ENCODE measurements around the gene POLA1. TPM values are rescaled to one million over a fixed set of nuclear protein-coding genes. Genes with fewer than 3 reads are reported as not detected.
"Not testable (repeated sequence)": the region's sequence is repeated elsewhere in the genome, so short reads cannot be mapped to it uniquely, and the experiment has no call there.

The POLA1 gene
- total and polyA plus RNA-seq, 2 donors, result 7.2 to 37.9 TPM

DNA sequence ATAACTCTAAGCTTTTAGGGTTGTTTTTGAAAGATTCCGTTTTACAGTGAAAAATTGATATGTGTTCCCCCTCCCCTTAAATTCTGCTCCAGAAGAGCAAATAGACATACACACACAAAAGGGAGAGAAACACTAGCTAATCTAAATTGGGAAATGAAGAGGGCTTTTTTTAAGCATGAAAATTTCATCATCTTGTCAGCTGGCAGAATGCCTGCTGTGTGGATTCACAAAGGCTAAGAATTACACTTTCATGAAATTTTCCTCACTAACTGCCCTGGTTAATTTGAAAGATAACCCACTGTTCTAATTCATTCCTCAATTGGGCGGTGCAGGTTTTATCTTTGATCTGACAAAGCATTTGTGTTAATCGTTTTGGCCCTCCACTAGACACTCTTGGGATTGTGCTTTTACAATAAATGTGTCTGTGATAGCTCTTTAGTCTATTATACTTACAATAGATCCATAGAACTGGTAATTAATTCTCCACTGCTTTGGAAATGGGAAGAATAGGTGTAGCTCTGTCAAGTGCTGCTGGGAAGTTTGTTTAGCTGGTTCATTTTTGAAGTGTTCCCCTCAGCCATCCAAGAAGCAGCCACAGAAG is 152.9 kb downstream of the POLA1 start:
- H3K4me3 ChIP-seq (ENCODE audit: low read depth, low read length), result no peak overlapping the region
- DNase-seq (ENCODE audit: extremely low spot score), result no peak
- WGBS, result 74% methylated on average over 3 of the region's 3 CpGs
- H3K36me3 ChIP-seq (ENCODE audit: insufficient read depth), result no peaks in the 10 kb centered on the region
- no peaks in the 10 kb centered on the region for H3K4me1 ChIP-seq (ENCODE audit: insufficient read depth)
- H3K27ac ChIP-seq (ENCODE audit: low read depth), result no peak overlapping the region

DNA sequence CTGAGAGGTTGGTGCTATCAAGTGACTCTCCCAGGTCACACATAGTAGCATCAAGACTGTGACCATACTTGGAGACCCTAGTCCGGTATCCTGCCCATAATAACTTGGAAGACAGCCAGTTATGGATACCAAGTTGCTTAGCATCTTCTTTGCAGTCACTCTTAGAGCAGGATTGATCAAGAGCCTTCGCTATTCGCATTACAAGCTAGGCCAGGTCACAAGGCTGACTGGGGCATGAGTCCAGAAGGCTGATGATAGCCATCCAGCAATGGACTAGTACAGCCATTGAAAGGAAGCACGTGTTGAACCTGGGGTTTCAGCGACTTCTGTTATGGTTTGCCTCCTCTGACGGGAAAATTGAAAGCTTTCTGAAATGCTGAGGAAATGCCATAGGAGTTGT is 157.6 kb downstream of the POLA1 start:
- WGBS, result 99% methylated on average over 6 of the region's 6 CpGs
- DNase-seq (ENCODE audit: extremely low spot score), result no peak
- no peaks in the 10 kb centered on the region for H3K4me1 ChIP-seq (ENCODE audit: insufficient read depth)

DNA sequence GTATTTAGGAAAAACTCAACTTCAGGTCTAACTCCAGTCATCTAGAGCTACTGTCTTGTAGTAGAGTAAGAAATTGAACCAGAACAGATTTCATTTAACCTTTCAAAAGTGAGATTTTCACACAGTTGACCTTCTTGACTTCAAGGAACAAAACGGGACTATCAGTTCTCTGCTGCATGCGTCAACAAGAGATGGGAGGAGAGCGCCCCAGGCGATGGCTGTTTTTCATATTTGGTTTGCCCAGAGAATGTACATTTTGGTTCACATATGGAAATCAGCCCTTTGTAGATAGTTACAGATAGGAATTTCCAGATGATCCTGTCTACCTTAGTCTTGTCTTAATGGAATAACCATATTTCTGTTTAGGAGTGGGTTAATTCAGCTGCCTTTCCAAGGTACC is 158.1 kb downstream of the POLA1 start:
- no peak overlapping the region for H3K27ac ChIP-seq (ENCODE audit: low read depth)
- no peaks in the 10 kb centered on the region for H3K4me1 ChIP-seq (ENCODE audit: insufficient read depth)
- H3K36me3 ChIP-seq (ENCODE audit: insufficient read depth), result no peaks in the 10 kb centered on the region
- H3K4me3 ChIP-seq (ENCODE audit: low read depth, low read length), result no peak overlapping the region
- WGBS, result 96% methylated on average over 4 of the region's 4 CpGs
- no peak for DNase-seq (ENCODE audit: extremely low spot score)

More for the DNA sequence above, 157.6 kb downstream of the POLA1 start:
- Histone ChIP-seq H3K27ac (ENCODE audit: low read depth) (no peak overlapping the region), H3K36me3 (ENCODE audit: insufficient read depth) (no peaks in the 10 kb centered on the region), H3K4me3 (ENCODE audit: low read depth, low read length) (no peak overlapping the region)

DNA sequence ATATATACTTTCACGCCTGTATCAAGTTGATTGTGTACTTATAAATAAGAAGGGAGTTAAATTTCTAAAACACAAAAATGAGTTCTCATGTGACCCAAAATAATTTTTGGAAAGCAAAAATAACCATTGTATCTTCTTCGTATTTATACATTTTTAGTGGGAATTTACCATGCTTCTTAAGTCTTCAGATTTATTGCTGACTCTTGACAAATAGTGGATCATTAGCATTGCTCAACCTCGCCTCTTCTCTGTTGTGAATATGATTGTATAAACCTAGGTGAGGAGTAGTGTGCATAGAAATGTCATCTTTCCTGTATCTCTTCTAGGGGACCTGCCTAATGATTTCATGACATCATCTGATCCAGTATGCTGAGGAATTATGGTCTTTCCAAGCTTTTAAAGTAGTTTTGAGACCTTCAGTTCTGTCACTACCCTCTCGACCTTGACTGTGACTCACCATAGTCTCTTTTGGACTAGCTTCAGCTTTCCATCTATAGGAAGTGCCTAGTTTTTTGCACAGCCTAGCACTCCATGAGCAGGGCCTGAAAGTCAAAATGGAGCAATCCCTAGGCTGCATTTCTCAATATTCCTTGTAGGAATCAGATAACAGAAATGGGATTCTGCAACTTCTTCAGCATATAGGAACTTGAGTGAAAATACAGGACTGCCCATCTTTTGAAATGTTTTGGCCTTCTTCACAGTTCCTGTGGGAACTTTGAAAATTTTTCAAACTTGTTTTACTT is 164.5 kb downstream of the POLA1 start:
- 96% methylated on average over 4 of the region's 4 CpGs for WGBS
- no peaks in the 10 kb centered on the region for H3K36me3 ChIP-seq (ENCODE audit: insufficient read depth)
- no peak overlapping the region for H3K4me3 ChIP-seq (ENCODE audit: low read depth, low read length)
- no peak overlapping the region for H3K27ac ChIP-seq (ENCODE audit: low read depth)
- no peaks in the 10 kb centered on the region for H3K4me1 ChIP-seq (ENCODE audit: insufficient read depth)
- no peak for DNase-seq (ENCODE audit: extremely low spot score)

DNA sequence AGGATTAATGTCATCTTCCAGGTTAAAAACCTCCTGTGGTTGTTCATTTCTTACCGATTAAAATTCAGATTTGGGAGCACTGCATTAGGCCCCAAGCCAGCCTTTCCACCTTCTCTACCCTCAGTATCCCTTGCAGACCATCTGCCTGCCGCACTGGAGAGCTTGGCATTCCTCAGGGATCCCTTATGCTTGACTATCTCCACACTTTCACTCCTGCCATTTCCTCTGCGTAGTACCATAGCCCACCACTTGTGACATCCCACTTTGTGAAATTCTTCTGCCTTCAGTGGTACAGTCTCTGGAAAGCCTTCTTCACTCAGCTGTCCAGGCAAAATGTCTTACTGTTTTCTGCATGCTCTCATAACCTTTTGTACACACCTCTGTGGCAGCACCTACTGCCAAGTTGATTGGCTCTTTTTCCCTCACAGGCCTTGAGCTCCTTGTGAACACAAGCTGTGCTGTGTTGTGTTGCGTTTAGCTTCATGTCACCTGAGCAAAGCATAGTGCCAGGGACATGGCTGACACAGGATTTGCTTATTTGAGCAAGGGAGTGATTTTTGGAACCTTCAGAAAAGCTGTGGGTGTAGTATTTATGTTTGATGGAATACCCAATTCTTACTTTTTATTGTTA is 165.6 kb downstream of the POLA1 start:
- no peak overlapping the region for H3K4me3 ChIP-seq (ENCODE audit: low read depth, low read length)
- WGBS, result 96% methylated on average over 4 of the region's 4 CpGs
- no peak for DNase-seq (ENCODE audit: extremely low spot score)
- H3K4me1 ChIP-seq (ENCODE audit: insufficient read depth), result no peaks in the 10 kb centered on the region
- no peaks in the 10 kb centered on the region for H3K36me3 ChIP-seq (ENCODE audit: insufficient read depth)
- no peak overlapping the region for H3K27ac ChIP-seq (ENCODE audit: low read depth)

DNA sequence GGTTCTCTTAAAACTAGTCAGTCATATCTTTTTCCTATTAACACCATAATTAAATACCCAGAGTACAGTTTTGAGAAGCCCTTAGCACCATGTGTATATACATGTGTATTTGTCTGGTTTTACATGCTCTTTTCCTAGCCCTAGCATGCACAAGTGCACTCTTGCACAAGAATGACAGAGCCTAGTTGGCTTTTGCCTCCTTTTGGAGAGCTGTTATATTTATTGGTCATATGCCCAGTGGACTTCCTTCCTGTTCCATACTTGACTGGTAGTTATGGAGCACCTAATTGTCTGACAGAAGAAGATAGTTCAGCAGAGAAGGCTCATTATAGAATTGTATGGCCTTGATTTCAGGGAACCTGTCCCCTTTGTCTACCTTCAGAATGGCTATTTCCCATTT is 166.4 kb downstream of the POLA1 start:
- DNase-seq (ENCODE audit: extremely low spot score), result no peak
- H3K4me3 ChIP-seq (ENCODE audit: low read depth, low read length), result no peak overlapping the region
- H3K27ac ChIP-seq (ENCODE audit: low read depth), result no peak overlapping the region
- no peaks in the 10 kb centered on the region for H3K4me1 ChIP-seq (ENCODE audit: insufficient read depth)
- H3K36me3 ChIP-seq (ENCODE audit: insufficient read depth), result no peaks in the 10 kb centered on the region

DNA sequence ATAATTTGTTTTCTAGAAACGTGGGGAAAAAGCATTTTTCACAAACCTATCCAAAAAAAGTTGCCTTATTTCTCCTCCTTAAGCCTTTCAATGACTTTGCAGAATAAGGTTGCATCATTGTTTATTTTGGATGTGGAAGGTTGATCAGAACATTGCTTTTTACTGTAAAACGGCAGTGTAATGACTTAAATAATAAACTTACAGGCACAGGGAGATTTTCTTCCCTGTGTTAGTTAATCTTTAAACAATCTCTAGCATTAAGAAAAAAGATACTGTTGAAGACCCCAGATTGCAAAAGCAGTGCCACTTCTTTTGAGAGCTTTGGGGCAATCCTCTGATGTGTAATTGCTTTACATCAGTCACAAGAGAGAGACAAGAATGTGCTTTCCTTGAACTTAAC is 168.6 kb downstream of the POLA1 start:
- WGBS, result 56% methylated on average over 2 of the region's 2 CpGs
- no peak overlapping the region for H3K4me3 ChIP-seq (ENCODE audit: low read depth, low read length)

DNA sequence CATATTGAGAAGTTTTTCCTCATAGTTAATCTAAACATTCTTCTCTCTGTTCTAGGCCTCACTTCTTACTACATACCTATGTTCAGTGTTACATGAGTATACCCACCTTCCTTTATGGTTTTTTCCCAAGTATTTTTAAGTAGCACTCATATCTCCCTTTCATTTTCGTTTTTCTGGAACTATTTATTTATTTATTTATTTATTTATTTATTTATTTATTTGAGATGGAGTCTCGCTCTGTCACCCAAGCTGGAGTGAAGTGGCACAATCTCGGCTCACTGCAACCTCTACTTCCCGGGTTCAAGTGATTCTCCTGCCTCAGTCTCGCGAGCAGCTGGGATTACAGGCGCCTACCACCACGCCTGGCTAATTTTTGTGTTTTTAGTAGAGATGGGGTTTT is 170.1 kb downstream of the POLA1 start:
- H3K36me3 ChIP-seq (ENCODE audit: insufficient read depth); H3K4me1 ChIP-seq (ENCODE audit: insufficient read depth); H3K27ac ChIP-seq (ENCODE audit: low read depth); DNase-seq (ENCODE audit: extremely low spot score); H3K4me3 ChIP-seq (ENCODE audit: low read depth, low read length): not testable (repeated sequence)
- 96% methylated on average over 8 of the region's 8 CpGs for WGBS

More for the DNA sequence above, 168.6 kb downstream of the POLA1 start:
- Histone ChIP-seq H3K36me3 (ENCODE audit: insufficient read depth) (no peaks in the 10 kb centered on the region), H3K27ac (ENCODE audit: low read depth) (no peak overlapping the region), H3K4me1 (ENCODE audit: insufficient read depth) (no peaks in the 10 kb centered on the region)
- DNase-seq (ENCODE audit: extremely low spot score), result no peak

DNA sequence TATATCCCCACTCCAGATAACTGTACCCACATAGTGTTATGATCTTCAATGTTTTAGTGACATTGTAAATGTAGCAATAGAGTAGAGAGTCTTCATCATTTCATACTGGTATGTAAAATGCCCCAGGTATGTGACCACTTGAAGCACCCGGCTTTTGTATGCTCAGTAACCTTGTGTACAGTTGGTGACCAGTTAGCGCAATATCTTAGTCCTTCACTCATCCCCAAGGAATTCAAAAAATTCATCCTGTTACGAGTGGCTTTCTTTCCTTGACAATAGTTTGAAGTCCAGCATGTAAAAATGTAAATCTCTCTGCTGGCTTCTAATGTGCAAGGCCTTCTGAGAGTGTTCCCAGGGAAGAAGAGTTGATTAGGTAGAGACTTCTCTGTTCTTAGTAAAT is 176.4 kb downstream of the POLA1 start:
- H3K36me3 ChIP-seq (ENCODE audit: insufficient read depth), result no peaks in the 10 kb centered on the region

DNA sequence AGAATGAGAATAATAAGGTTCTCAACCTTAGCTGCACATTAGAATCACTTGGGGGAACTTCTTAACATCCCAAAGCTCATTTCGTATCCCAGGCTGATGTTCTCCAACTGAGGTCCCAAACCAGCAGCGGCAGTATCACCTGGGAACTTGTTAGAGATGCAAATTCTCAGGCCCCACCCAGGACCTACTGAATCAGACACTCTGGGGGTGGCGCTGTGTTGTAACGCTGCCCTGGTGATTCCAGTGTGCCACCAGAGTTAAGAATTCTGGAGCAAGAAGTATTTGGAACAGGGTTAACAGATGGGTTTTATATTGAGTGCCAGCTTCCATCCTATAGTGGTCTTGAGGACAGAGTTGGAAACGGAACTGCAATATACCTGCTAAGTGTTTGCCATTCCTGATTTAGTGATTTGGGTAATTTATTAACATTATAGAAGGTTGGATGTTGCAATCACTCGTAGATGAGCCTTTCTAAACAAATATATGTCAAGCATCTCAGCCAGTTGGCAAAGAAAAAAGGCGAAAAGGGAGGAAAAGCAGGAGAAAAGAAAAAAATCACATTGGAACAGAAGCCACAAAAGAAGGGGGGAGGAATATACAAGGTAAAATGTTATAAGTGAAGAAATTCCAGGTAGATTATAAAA is 181.0 kb downstream of the POLA1 start:
- H3K4me3 ChIP-seq (ENCODE audit: low read depth, low read length), result no peak overlapping the region
- 84% methylated on average over 7 of the region's 7 CpGs for WGBS
- H3K36me3 ChIP-seq (ENCODE audit: insufficient read depth), result no peaks in the 10 kb centered on the region
- no peak overlapping the region for H3K27ac ChIP-seq (ENCODE audit: low read depth)
- H3K4me1 ChIP-seq (ENCODE audit: insufficient read depth), result no peaks in the 10 kb centered on the region
- DNase-seq (ENCODE audit: extremely low spot score), result no peak

More for the DNA sequence above, 176.4 kb downstream of the POLA1 start:
- Histone ChIP-seq H3K4me1 (ENCODE audit: insufficient read depth) (no peaks in the 10 kb centered on the region), H3K4me3 (ENCODE audit: low read depth, low read length) (no peak overlapping the region), H3K27ac (ENCODE audit: low read depth) (no peak overlapping the region)
- no peak for DNase-seq (ENCODE audit: extremely low spot score)
- WGBS, result 88% methylated on average over 3 of the region's 3 CpGs

DNA sequence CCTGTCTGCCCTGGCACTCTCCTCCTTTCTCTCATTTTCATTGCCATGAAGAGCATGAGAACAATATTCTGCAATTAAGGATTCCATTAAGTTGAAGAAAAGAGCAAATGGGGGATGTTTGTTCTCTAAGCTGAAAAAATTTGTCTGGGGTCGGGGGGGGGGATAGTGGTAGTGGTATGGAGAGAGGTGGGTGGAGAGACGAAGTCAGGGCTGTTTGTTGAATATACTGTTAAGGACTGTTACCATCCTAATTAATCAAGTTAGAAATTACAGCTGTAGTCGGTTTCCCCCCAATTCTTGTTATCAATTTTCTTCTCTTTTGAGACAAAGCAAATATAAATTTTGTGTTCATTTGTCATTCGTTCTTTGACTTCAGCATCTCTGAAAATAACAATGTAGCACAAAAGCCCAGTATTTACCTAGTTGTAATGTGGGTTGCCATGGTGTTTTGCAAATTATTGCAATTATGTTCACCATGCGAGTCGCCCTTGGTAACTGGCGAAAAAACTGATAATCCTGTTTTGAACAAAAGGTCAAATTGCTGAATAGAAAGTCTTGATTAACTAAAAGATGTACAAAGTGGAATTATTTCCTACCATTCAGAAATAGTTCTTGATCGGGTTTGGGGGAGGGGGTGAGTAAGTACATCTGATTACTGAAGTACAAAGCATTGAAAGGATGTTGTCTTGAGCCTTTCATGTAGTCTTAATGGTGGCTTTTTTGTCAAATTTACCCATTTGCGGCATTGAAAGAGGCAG is 183.0 kb downstream of the POLA1 start:
- Histone ChIP-seq H3K27ac (ENCODE audit: low read depth) (no peak overlapping the region), H3K36me3 (ENCODE audit: insufficient read depth) (no peaks in the 10 kb centered on the region), H3K4me1 (ENCODE audit: insufficient read depth) (no peaks in the 10 kb centered on the region), H3K4me3 (ENCODE audit: low read depth, low read length) (no peak overlapping the region)
- no peak for DNase-seq (ENCODE audit: extremely low spot score)
- WGBS, result 84% methylated on average over 9 of the region's 9 CpGs

DNA sequence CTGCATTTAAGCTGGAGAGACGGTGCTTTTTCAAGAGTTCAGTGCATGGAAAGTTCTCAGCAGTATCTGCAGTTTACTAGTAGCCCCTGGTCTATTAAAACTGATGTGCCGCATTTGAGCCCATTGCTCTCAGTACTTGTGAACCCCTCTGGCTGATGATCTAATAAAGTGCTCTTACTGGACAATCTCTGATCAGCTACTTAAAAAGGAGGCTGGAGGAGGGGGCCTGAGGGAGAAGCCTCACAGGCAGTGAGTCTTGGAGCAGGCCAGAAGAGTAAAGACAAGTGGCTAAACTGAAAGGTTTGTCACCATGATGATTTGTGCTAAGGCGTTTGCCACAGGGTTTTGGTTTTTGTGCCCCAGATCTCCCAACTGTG is 183.6 kb downstream of the POLA1 start:
- DNase-seq (ENCODE audit: extremely low spot score), result no peak
- 90% methylated on average over 3 of the region's 3 CpGs for WGBS
- H3K36me3 ChIP-seq (ENCODE audit: insufficient read depth), result no peaks in the 10 kb centered on the region
- H3K4me1 ChIP-seq (ENCODE audit: insufficient read depth), result no peaks in the 10 kb centered on the region
- no peak overlapping the region for H3K27ac ChIP-seq (ENCODE audit: low read depth)
- no peak overlapping the region for H3K4me3 ChIP-seq (ENCODE audit: low read depth, low read length)

DNA sequence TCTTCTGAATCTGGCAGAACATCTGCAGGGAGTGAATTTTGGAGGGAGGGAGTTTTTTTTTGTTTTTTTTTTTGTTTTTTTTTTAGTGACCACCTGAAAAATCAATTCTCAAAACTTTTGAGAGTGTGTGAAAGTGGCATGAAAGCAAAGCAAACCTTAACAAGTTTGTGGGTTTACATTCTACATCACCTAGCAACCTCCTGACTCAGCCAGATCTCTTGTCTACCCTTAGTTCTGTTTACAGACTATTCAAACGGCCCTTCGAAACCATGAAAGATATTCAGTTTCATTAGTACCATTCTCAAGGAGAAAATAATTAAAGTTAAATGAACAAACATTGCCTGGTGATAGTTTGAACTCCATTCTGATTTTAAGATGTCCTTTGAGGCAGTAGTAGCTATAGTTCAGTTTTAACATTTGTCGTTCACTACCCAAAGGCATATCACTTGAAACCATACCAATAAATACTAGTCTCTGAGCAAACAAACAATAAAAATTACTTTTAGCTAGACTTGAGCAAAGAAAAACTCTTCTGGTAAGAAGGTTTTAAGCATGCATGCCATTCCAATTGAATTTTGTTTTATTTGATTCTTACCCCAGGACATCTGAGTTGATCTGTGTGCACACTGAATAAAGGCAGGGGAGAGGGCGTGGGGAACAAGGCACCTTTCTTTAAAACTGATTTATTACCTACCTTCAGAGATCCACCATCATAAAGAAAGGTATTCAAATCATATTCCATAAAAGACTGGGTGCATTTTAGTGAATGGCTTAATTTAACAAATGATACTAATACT is 184.3 kb downstream of the POLA1 start:
- WGBS, result 50% methylated on average over 4 of the region's 4 CpGs
- no peaks in the 10 kb centered on the region for H3K4me1 ChIP-seq (ENCODE audit: insufficient read depth)
- DNase-seq (ENCODE audit: extremely low spot score), result no peak
- no peaks in the 10 kb centered on the region for H3K36me3 ChIP-seq (ENCODE audit: insufficient read depth)
- H3K27ac ChIP-seq (ENCODE audit: low read depth), result no peak overlapping the region
- no peak overlapping the region for H3K4me3 ChIP-seq (ENCODE audit: low read depth, low read length)

Measured in urinary bladder (tissue), 4 donors.